Endothelial cell (in vitro differentiated cells): ENCODE results near the gene ZNF469. TPM values are rescaled to one million over a fixed set of nuclear protein-coding genes. Genes with fewer than 3 reads are reported as not detected.

ENCODE experiments used
- DNase-seq: peaks from one replicate; pipeline ENCODE4 v3.0.0; 2021; ENCODE audit warnings: low spot score
- H3K27ac Mint-ChIP-seq: one replicate; pipeline ENCODE4 v1.8.0; 2021; ENCODE audit warnings: mixed read lengths, inconsistent platforms; ENCODE audit not compliant: unreplicated experiment
- H3K27me3 Mint-ChIP-seq: one replicate; pipeline ENCODE4 v1.8.0; 2021; ENCODE audit warnings: mild to moderate bottlenecking, moderate library complexity, mixed read lengths, inconsistent platforms; ENCODE audit not compliant: unreplicated experiment
- H3K36me3 Mint-ChIP-seq: one replicate; pipeline ENCODE4 v1.8.0; 2021; ENCODE audit warnings: mild to moderate bottlenecking, low read depth, mixed read lengths, inconsistent platforms; ENCODE audit not compliant: unreplicated experiment
- H3K4me1 Mint-ChIP-seq: one replicate; pipeline ENCODE4 v1.8.0; 2021; ENCODE audit warnings: mild to moderate bottlenecking, mixed read lengths, inconsistent platforms; ENCODE audit not compliant: unreplicated experiment
- H3K4me3 Mint-ChIP-seq: one replicate; pipeline ENCODE4 v1.8.0; 2021; ENCODE audit warnings: mild to moderate bottlenecking, mixed read lengths, inconsistent platforms; ENCODE audit not compliant: unreplicated experiment
- H3K9me3 Mint-ChIP-seq: one replicate; pipeline ENCODE4 v1.8.0; 2021; ENCODE audit warnings: mixed read lengths, inconsistent platforms; ENCODE audit not compliant: unreplicated experiment
- CTCF ChIP-seq: fragments of 200-600 bp; sonication (generic); IDR thresholded peaks from one replicate; pipeline ENCODE4 v1.5.0; 2021; ENCODE audit warnings: antibody characterized with exemption; ENCODE audit not compliant: unreplicated experiment
- total RNA-seq: library from RNA; stranded (reverse); fragmentation: NEBNext Ultra II Directional; extraction: Animal tissue kit (Norgen Biotek cat#: 25700); gene quantifications from one replicate; pipeline ENCODE4 v1.2.1, GENCODE V29; 2021; ENCODE audit not compliant: unreplicated experiment

The ZNF469 gene
- total RNA-seq, 1 donor from 2014 or later = 14.7 TPM

GRCh38 chr16:88351491-88352101 is 31.2 kb upstream of the ZNF469 start:
- Mint-ChIP-seq H3K4me3 (no peak overlapping the region), H3K4me1 (no peaks in the 10 kb centered on the region), H3K27me3 (peaks cover 9% of the 10 kb centered on the region), H3K9me3 (no peaks in the 10 kb centered on the region), H3K27ac (no peak overlapping the region), H3K36me3 (no peaks in the 10 kb centered on the region)
- no peak for DNase-seq
- TF ChIP-seq CTCF = no peak

GRCh38 chr16:88352261-88353200 is 30.2 kb upstream of the ZNF469 start:
- H3K4me1 Mint-ChIP-seq = no peaks in the 10 kb centered on the region
- no peaks in the 10 kb centered on the region for H3K36me3 Mint-ChIP-seq
- peaks cover 7% of the 10 kb centered on the region for H3K27me3 Mint-ChIP-seq
- no peaks in the 10 kb centered on the region for H3K9me3 Mint-ChIP-seq
- no peak for TF ChIP-seq CTCF
- H3K4me3 Mint-ChIP-seq = no peak overlapping the region
- H3K27ac Mint-ChIP-seq = no peak overlapping the region
- no peak for DNase-seq

- Mint-ChIP-seq H3K9me3 (no peaks in the 10 kb centered on the region), H3K27me3 (peaks cover 7% of the 10 kb centered on the region), H3K4me3 (no peak overlapping the region), H3K36me3 (no peaks in the 10 kb centered on the region), H3K27ac (no peak overlapping the region), H3K4me1 (no peaks in the 10 kb centered on the region)
- no peak for DNase-seq
- TF ChIP-seq CTCF = no peak
Measured at GRCh38 chr16:88353232-88353631, 29.5 kb upstream of the ZNF469 start.

GRCh38 chr16:88353691-88354090 is 29.1 kb upstream of the ZNF469 start:
- TF ChIP-seq CTCF = no peak
- Mint-ChIP-seq H3K27ac (no peak overlapping the region), H3K27me3 (peaks cover 7% of the 10 kb centered on the region), H3K36me3 (no peaks in the 10 kb centered on the region), H3K9me3 (no peaks in the 10 kb centered on the region), H3K4me1 (no peaks in the 10 kb centered on the region), H3K4me3 (no peak overlapping the region)
- no peak for DNase-seq
